ENCODE measurements around the gene SPTLC2. TPM values are rescaled to one million over a fixed set of nuclear protein-coding genes. Genes with fewer than 3 reads are reported as not detected.

The SPTLC2 gene
- total RNA-seq, 1 donor from 2014 or later, result 46.1 TPM

- H3K9me3 ChIP-seq, result no peaks in the 10 kb centered on the region
- H3K4me1 ChIP-seq, result no peaks in the 10 kb centered on the region
- DNase-seq (no peak), ATAC-seq (no peak)
- H3K27me3 ChIP-seq (ENCODE audit: low read depth), result no peaks in the 10 kb centered on the region
- intact Hi-C loops (cut with DNase I), result no loop called here
- TF ChIP-seq CTCF (IDR thresholded peaks at IDR 0.05), result no peak
- peaks cover 55% of the 10 kb centered on the region for H3K36me3 ChIP-seq
- no peak overlapping the region for H3K4me3 ChIP-seq
- no peak overlapping the region for H3K27ac ChIP-seq
Observed at GRCh38 chr14:77574446-77575115, 41.9 kb downstream of the SPTLC2 start.

DNA sequence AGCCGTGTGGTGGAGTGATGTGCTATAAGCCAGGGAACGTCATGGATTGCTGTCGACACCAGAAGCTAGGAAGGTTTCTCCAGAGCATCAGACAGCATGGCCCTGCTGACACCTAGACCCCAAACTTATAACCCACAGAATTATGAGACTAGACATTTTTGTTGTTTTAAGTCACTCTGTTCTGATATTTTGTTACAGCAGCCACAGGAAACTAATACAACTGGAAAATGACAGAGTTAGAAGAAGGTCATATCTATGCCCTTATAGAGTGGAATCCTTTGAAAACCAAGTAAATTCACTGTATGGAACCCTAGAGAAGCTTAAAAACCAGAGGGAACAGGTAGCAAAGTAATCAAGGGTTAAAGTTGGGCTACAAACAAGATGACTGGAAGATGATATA, 42.5 kb downstream of the SPTLC2 start:
- ATAC-seq (no peak), DNase-seq (no peak)
- no peaks in the 10 kb centered on the region for H3K4me1 ChIP-seq
- intact Hi-C loops (cut with DNase I), result no loop called here
- peaks cover 61% of the 10 kb centered on the region for H3K36me3 ChIP-seq
- no peaks in the 10 kb centered on the region for H3K9me3 ChIP-seq
- no peak overlapping the region for H3K27ac ChIP-seq
- H3K4me3 ChIP-seq, result no peak overlapping the region
- TF ChIP-seq CTCF (IDR thresholded peaks at IDR 0.05), result no peak
- H3K27me3 ChIP-seq (ENCODE audit: low read depth), result no peaks in the 10 kb centered on the region

- DNase-seq, result no peak
- Histone ChIP-seq H3K9me3 (no peaks in the 10 kb centered on the region), H3K36me3 (peaks cover 46% of the 10 kb centered on the region), H3K27me3 (ENCODE audit: low read depth) (no peaks in the 10 kb centered on the region), H3K27ac (no peak overlapping the region), H3K4me1 (peaks cover 7% of the 10 kb centered on the region), H3K4me3 (no peak overlapping the region)
- intact Hi-C loops (cut with DNase I), result no loop called here
- no peak for TF ChIP-seq CTCF (IDR thresholded peaks at IDR 0.05)
- no peak for ATAC-seq
Observed at GRCh38 chr14:77570706-77571268, 45.6 kb downstream of the SPTLC2 start.

- no peak for ATAC-seq
- Histone ChIP-seq H3K4me3 (no peak overlapping the region), H3K27ac (peak overlapping the region; percentile 61), H3K36me3 (peaks cover 44% of the 10 kb centered on the region), H3K27me3 (ENCODE audit: low read depth) (no peaks in the 10 kb centered on the region), H3K9me3 (no peaks in the 10 kb centered on the region), H3K4me1 (peaks cover 7% of the 10 kb centered on the region)
- no peak for DNase-seq
- no peak for TF ChIP-seq CTCF (IDR thresholded peaks at IDR 0.05)
- intact Hi-C loops (cut with DNase I), result no loop called here
Observed at GRCh38 chr14:77565994-77566305, 50.5 kb downstream of the SPTLC2 start.

DNA sequence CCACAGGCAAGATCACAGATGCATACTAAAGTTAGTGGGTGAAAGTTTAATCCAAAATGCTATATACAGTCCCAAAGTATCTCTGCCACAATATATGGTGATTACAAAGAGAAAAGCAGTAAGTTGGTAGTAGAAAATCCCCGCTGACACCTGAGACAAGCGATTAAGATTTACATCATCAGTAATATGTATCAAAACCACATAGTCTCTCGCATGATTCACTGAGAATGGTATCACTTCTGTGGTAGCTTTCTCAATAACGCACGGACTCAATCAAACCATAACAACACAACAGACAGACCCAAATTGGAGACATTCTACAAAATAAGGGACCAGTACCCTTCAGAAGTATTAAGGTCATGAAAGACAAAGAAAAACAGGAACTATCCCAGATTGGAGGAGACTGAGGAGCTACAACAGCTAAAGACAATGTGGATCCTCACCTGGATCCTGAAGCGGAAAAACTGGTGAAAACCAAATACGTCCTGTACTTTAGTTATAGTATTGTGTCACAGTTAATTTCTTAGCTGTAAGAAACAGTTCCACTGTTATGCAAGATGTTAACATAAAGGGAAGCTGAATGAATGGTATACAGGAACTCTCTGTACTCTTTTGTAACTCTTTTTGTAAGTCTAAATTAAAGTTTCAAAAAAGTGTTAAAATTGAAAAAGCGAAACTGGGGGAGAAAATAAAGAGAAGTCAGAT, 51.0 kb downstream of the SPTLC2 start:
- no peaks in the 10 kb centered on the region for H3K27me3 ChIP-seq (ENCODE audit: low read depth)
- peak overlapping the region; percentile 51 for H3K27ac ChIP-seq
- ATAC-seq, result peak; percentile 79 to 80

More for the DNA sequence above, 51.0 kb downstream of the SPTLC2 start:
- H3K9me3 ChIP-seq, result no peaks in the 10 kb centered on the region
- no peak overlapping the region for H3K4me3 ChIP-seq
- H3K4me1 ChIP-seq, result peaks cover 7% of the 10 kb centered on the region
- intact Hi-C loops (cut with DNase I), result no loop called here
- DNase-seq, result no peak
- H3K36me3 ChIP-seq, result peaks cover 47% of the 10 kb centered on the region
- TF ChIP-seq CTCF (IDR thresholded peaks at IDR 0.05), result no peak

Data from lower lobe of right lung (tissue), 2 donors.